Measurements from ENCODE around the gene BRD4. TPM values are rescaled to one million over a fixed set of nuclear protein-coding genes. Genes with fewer than 3 reads are reported as not detected.
"Not testable (repeated sequence)": the region's sequence is repeated elsewhere in the genome, so short reads cannot be mapped to it uniquely, and the experiment has no call there.

The BRD4 gene
- total RNA-seq, 4 donors from 2014 or later, result 54.8 to 111 (median 68.3) TPM

DNA sequence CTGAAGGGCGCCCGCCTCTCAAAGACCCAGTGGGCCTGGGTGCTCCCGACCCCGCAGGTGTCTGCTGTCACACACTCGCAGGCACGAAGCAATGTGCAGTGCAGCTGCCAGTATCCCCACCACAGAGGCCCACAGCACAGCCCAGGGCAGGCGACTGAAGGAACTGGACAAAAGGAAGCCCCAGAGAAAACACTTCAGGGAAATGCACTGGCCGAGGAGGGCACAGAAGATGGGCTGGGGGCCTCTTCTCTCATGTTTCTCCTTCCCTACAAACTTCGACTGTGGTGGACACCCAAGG is 37.2 kb upstream of the BRD4 start:
- DNase-seq (ENCODE audit: low spot score in 2 of 2), result no peak
- Histone ChIP-seq H3K4me3 (no peak overlapping the region), H3K36me3 (peaks cover 92% of the 10 kb centered on the region), H3K9me3 (no peaks in the 10 kb centered on the region), H3K4me1 (peaks cover 12% of the 10 kb centered on the region), H3K27ac (no peak overlapping the region), H3K27me3 (no peaks in the 10 kb centered on the region)
- TF ChIP-seq, protein P1, sequence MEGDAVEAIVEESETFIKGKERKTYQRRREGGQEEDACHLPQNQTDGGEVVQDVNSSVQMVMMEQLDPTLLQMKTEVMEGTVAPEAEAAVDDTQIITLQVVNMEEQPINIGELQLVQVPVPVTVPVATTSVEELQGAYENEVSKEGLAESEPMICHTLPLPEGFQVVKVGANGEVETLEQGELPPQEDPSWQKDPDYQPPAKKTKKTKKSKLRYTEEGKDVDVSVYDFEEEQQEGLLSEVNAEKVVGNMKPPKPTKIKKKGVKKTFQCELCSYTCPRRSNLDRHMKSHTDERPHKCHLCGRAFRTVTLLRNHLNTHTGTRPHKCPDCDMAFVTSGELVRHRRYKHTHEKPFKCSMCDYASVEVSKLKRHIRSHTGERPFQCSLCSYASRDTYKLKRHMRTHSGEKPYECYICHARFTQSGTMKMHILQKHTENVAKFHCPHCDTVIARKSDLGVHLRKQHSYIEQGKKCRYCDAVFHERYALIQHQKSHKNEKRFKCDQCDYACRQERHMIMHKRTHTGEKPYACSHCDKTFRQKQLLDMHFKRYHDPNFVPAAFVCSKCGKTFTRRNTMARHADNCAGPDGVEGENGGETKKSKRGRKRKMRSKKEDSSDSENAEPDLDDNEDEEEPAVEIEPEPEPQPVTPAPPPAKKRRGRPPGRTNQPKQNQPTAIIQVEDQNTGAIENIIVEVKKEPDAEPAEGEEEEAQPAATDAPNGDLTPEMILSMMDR (IDR thresholded peaks at IDR 0.05), result no peak
- TF ChIP-seq POLR2AphosphoS5 (IDR thresholded peaks at IDR 0.05), result no peak
- TF ChIP-seq EP300 (IDR thresholded peaks at IDR 0.05), result no peak
- TF ChIP-seq POLR2A (IDR thresholded peaks at IDR 0.05), result no peak
- 92% methylated on average over 9 of the region's 9 CpGs for whole genome bisulfite sequencing

DNA sequence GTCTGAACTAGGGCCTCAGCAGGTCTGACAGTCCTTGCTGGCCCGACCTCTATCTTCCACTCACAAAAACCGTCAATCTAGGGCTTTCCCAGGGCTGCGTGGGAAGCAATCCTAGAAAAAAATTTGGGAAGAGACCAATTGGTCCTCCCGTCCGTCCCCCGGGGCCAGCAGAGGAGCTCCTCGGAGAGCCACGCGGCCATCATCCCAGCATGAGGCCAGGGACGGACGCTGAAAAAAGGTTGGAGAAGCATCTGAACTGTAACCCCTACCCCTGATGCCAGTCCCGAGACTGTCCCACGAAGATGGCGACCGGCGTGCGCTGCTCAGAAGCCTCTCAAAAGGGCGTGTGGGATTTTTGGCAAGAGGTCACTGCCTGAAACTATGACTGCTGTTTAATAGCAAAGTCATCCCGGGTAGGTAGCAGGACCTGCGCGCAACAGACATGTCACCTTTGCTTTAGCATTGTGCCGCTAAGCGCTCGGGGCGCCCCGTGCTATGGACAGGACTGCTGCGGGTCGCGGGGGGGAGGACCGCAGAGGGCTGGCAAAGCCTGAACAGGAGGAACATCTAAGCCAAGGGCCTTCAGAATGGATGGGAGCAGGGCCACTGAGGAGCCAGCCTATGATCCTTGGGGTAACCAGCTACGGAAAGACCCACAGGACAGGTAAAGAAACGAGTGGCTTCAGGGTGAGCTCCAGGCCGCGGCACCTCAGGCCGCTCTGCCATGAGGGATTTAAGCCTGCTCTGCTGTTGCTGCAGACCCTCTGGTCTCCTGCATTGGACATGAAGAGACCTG is 36.7 kb upstream of the BRD4 start:
- DNase-seq (ENCODE audit: low spot score in 2 of 2), result no peak
- no peaks in the 10 kb centered on the region for H3K27me3 ChIP-seq
- WGBS, result 90% methylated on average over 34 of the region's 35 CpGs
- TF ChIP-seq, protein P1 (IDR thresholded peaks at IDR 0.05), result no peak
- TF ChIP-seq EP300 (IDR thresholded peaks at IDR 0.05), result no peak
- no peak for TF ChIP-seq POLR2AphosphoS5 (IDR thresholded peaks at IDR 0.05)
- no peak for TF ChIP-seq POLR2A (IDR thresholded peaks at IDR 0.05)
- no peak overlapping the region for H3K27ac ChIP-seq
- no peaks in the 10 kb centered on the region for H3K9me3 ChIP-seq
- no peak overlapping the region for H3K4me3 ChIP-seq
- H3K36me3 ChIP-seq, result peaks cover 90% of the 10 kb centered on the region
- H3K4me1 ChIP-seq, result peaks cover 10% of the 10 kb centered on the region

DNA sequence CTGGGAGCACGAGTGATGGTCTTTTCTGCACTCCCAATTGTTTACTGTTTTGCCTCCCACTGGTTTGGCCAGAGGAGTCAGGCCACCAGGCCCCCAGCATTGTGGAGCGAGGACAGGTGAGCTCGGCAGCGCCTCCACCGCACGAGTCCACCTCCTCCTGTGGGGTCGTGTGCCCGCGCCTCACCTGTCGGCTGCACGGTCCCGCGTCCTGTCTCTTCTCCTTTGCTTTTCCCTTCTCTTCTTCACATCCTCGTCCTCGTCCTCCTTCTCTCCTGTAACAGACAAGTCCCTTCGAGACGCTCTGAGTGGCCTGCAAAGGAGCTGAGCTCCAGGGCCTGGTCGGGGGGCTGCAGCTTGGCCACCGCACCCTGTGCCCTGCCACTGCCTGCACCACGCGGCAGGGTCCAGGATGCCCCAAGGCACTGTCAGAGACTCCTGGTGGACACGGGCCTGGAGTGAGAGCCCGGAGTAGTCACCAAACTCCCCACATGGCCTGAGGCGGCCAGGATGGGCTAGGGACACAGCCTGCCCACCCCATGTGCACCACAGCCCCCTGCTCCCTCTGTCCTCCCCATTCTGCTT is 35.8 kb upstream of the BRD4 start:
- Histone ChIP-seq H3K27ac (no peak overlapping the region), H3K36me3 (peaks cover 86% of the 10 kb centered on the region), H3K9me3 (no peaks in the 10 kb centered on the region), H3K4me3 (no peak overlapping the region), H3K27me3 (no peaks in the 10 kb centered on the region), H3K4me1 (peaks cover 4% of the 10 kb centered on the region)
- no peak for TF ChIP-seq POLR2A (IDR thresholded peaks at IDR 0.05)
- WGBS, result 93% methylated on average over 22 of the region's 24 CpGs
- no peak for DNase-seq (ENCODE audit: low spot score in 2 of 2)

DNA sequence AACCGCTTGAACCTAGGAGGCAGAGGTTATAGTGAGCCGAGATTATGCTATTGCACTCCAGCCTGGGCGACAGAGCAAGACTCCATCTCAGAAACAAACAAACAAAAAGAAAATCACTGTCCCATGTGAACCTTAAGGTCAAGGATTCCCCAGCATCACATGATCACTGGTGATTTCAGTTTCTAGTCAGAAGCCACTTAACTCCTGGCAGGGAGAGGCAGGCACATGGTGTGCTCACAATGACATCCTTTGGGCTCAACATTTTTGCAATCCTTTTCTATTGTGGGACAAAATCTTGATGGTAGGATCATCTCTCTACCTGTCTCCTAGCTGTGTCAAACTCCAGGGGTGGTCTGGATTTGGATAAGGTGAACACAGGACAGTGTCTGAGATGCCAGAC is 35.1 kb upstream of the BRD4 start:
- TF ChIP-seq POLR2AphosphoS5 (IDR thresholded peaks at IDR 0.05), result no peak
- no peak for TF ChIP-seq POLR2A (IDR thresholded peaks at IDR 0.05)
- H3K4me1 ChIP-seq, result peaks cover 4% of the 10 kb centered on the region
- DNase-seq (ENCODE audit: low spot score in 2 of 2), result no peak
- no peaks in the 10 kb centered on the region for H3K9me3 ChIP-seq
- H3K27me3 ChIP-seq, result no peaks in the 10 kb centered on the region
- peaks cover 83% of the 10 kb centered on the region for H3K36me3 ChIP-seq
- H3K27ac ChIP-seq, result no peak overlapping the region
- H3K4me3 ChIP-seq, result no peak overlapping the region
- 79% methylated on average over 3 of the region's 3 CpGs for WGBS

DNA sequence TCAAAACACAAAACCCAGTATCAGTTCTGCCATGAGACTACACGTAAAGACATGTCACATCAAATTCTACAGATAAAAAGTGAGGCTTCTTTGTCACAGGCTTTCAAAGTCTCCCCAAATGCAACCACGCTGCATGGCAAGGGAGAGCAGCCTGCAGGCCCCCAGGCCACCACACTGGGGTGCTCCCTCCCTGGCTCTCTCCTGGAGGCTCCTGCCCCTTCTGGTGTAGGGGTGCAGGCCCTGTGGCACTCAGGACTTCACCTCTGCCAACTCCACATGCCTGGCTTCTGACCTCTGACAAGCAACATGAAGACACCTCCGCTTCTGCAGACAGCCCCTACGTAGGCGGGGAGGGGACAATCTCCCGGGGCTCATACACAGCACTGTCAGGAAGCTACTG is 32.9 kb upstream of the BRD4 start:
- Histone ChIP-seq H3K36me3 (peaks cover 83% of the 10 kb centered on the region), H3K4me3 (no peak overlapping the region), H3K9me3 (no peaks in the 10 kb centered on the region), H3K4me1 (peaks cover 4% of the 10 kb centered on the region), H3K27me3 (no peaks in the 10 kb centered on the region), H3K27ac (no peak overlapping the region)
- 95% methylated on average over 5 of the region's 6 CpGs for WGBS
- DNase-seq (ENCODE audit: low spot score in 2 of 2), result no peak
- TF ChIP-seq POLR2A (IDR thresholded peaks at IDR 0.05) (no peak), POLR2AphosphoS5 (IDR thresholded peaks at IDR 0.05) (no peak), EP300 (IDR thresholded peaks at IDR 0.05) (no peak)
- TF ChIP-seq, protein P1 (IDR thresholded peaks at IDR 0.05), result no peak

DNA sequence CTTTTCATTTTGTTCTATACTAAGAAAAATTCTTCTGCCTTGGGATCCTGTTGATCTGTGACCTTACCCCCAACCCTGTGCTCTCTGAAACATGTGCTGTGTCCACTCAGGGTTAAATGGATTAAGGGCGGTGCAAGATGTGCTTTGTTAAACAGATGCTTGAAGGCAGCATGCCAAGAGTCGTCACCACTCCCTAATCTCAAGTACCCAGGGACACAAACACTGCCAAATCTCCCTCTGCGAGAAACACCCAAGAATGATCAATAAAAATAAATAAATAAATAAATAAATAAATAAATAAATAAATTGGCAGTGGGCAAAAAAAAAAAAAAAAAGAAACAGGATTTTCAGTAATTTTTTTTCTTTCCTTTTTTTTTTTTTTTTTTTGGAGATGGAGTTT is 31.5 kb upstream of the BRD4 start:
- H3K36me3 ChIP-seq, result peaks cover 83% of the 10 kb centered on the region
- not testable (repeated sequence) for H3K4me3 ChIP-seq; H3K4me1 ChIP-seq; H3K27ac ChIP-seq; DNase-seq (ENCODE audit: low spot score in 2 of 2); H3K9me3 ChIP-seq; H3K27me3 ChIP-seq
- 42% methylated on average over 3 of the region's 3 CpGs for WGBS

DNA sequence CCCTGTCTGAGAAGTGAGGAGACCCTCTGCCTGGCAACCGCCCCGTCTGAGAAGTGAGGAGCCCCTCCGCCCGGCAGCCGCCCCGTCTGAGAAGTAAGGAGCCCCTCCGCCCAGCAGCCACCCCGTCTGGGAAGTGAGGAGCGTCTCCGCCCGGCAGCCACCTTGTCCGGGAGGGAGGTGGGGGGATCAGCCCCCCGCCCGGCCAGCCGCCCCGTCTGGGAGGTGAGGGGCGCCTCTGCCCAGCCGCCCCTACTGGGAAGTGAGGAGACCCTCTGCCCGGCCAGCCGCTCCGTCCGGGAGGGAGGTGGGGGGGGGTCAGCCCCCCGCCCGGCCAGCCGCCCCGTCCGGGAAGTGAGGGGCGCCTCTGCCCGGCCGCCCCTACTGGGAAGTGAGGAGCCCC is 30.7 kb upstream of the BRD4 start:
- H3K4me1 ChIP-seq; H3K27ac ChIP-seq; H3K4me3 ChIP-seq; DNase-seq (ENCODE audit: low spot score in 2 of 2); H3K27me3 ChIP-seq; H3K9me3 ChIP-seq: not testable (repeated sequence)
- peaks cover 83% of the 10 kb centered on the region for H3K36me3 ChIP-seq
- no CpG with 5 or more reads among the region's 30 CpGs for WGBS

DNA sequence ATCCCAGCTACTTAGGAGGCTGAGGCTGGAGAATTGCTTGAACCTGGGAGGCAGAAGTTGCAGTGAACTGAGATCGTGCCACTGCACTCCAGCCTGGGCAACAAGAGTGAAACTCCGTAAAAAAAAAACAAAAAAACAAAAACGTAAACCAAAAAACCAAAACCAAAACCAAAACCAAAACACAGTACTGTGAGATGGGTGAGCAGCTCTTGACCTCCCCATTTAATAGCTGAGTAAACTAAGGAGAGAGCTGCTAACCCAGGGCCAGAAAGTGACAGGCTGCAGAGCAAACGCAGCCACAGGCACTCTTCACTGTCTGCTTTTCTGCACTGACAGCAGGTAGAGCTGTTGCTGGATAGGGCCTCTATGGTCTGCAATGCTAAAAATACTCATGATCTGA is 27.7 kb upstream of the BRD4 start:
- not testable (repeated sequence) for H3K9me3 ChIP-seq; H3K27ac ChIP-seq; H3K4me3 ChIP-seq; H3K27me3 ChIP-seq; H3K4me1 ChIP-seq; DNase-seq (ENCODE audit: low spot score in 2 of 2)
- 75% methylated on average over 4 of the region's 4 CpGs for WGBS
- peaks cover 88% of the 10 kb centered on the region for H3K36me3 ChIP-seq

Measured in suprapubic skin (tissue), 4 donors.